ENCODE results near the gene KANSL2.
"Not testable (repeated sequence)": the region's sequence is repeated elsewhere in the genome, so short reads cannot be mapped to it uniquely, and the experiment has no call there.

KANSL2 gene, protein sequence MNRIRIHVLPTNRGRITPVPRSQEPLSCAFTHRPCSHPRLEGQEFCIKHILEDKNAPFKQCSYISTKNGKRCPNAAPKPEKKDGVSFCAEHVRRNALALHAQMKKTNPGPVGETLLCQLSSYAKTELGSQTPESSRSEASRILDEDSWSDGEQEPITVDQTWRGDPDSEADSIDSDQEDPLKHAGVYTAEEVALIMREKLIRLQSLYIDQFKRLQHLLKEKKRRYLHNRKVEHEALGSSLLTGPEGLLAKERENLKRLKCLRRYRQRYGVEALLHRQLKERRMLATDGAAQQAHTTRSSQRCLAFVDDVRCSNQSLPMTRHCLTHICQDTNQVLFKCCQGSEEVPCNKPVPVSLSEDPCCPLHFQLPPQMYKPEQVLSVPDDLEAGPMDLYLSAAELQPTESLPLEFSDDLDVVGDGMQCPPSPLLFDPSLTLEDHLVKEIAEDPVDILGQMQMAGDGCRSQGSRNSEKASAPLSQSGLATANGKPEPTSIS

DNA sequence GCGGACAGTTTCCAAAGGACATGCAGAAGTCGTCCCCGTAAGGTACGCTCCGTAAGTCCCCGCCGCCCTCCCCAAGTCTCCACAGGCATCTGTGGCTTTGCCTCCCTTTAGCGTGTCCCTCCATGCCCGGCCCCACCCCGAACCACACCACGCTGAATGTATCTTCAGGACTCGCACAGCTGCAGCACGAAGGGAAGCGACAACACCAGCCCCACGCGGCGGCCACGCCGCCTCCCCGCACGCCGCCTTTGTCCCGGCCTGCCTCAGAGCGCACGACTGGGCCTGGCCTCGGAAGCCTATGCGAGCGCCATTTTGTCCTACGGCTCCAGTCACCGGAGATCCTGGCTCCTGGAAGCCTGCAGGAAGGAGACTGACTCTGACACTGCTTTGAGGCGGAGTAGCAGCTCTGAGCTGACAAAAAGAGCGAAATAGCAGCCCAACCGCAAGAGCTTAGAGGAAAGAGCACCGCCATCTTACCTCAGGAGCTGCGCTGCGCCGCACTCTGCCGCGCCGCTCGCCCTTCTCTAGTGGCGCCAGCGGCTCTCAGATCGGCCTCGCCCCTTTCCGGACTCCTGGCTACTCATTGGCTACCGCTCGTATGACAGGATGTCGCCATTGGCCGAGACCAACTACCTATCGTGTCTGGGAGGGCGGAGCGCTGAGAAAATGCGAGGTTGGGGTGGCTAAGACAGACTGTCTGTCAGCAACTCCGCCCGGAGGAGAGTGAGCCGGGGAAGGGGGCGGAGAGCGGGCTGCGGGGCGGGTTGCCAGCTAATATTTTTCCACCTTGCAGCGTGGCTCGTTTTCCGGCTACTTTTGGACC, at the start of gene KANSL2:
Gene KANSL2 (minus strand): TSS at position 529 of the 823 bp plus-strand sequence. CDS start 606 bp downstream, outside the sequence.
- peak; percentile 96 for DNase-seq

DNA sequence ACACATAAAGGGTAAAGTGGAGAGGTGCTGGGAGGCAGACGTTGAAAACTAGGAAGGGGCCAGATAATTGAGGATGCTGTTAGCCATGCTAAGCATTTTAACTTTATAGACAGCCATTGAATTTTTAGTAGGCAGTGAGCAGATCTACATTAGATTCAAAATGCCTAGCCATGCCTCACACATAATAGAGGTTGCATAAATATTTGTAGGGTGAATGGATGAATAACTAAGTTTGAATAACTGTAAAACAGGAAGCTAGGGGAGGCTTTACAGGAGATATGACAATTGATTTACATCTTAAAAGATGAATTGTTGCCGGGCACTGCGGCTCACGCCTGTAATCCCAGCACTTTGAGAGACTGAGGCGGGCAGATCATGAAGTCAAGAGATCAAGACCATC, 46.8 kb upstream of the KANSL2 start:
- DNase-seq = no peak

DNA sequence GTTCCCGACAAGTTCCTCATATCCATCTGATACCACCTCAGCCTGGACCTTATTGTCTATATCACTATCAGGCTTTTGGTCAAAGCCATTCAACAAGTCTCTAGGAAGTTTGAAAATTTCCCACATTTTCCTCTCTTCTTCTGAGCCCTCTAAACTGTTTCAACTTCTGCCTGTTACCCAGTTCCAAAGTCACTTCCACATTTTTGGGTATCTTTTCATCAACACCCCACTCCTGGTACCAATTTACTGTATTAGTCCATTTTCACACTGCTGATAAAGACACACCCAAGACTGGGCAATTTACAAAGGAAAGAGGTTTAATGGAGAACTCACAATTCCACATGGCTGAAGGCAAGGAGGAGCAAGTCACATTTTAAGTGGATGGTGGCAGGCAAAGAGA, 38.7 kb upstream of the KANSL2 start:
- DNase-seq = not testable (repeated sequence)

DNA sequence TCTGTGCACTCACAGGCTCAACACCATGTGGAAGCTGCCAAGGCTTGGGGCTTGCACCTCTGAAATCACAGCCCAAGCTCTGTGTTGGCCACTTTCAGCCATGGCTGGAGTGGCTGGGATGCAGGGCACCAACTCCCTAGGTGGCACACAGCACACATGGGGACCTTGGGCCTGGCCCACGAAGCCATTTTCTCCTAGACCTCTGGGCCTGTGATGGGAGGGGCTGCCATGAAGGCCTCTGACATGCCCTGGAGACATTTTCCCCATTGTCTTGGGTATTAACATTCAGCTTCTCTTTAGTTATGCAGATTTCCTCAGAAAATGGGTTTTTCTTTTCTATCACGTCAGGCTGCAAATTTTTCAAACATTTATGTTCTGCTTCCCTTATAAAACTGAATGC, 38.1 kb upstream of the KANSL2 start:
- not testable (repeated sequence) for DNase-seq

DNA sequence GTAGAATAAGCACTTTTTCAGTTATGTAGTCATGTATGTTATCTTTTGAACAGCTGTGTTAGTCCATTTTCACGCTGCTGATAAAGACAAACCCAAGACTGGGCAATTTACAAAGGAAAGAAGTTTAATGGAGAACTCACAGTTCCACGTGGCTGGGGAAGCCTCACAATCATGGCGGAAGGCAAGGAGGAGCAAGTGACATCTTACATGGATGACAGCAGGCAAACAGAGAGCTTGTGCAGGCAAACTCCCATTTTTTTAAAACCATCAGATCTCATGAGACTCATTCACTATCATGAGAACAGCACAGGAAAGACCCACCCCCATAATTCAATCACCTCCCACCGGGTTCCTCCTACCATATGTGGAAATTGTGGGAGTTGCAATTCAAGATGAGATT, 37.0 kb upstream of the KANSL2 start:
- DNase-seq = not testable (repeated sequence)

DNA sequence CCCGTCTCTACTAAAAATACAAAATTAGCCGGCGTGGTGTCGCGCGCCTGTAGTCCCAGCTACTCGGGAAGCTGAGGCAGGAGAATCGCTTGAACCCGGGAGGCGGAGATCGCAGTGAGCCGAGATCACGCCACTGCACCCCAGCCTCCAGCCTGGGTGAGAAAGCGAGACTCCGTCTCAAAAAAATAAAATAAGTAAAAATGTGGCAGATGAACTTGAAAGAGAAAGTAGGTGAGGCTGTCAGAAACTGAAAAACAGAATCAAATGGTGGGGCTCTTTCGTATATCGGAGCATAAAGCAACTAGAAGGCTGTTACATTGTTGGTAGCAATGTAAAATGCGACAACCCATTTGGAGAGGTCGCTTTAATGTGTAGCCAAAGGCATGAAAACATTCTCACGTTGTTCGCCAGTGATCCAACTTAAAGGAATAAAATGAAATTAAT, 35.2 kb upstream of the KANSL2 start:
- DNase-seq = no peak

DNA sequence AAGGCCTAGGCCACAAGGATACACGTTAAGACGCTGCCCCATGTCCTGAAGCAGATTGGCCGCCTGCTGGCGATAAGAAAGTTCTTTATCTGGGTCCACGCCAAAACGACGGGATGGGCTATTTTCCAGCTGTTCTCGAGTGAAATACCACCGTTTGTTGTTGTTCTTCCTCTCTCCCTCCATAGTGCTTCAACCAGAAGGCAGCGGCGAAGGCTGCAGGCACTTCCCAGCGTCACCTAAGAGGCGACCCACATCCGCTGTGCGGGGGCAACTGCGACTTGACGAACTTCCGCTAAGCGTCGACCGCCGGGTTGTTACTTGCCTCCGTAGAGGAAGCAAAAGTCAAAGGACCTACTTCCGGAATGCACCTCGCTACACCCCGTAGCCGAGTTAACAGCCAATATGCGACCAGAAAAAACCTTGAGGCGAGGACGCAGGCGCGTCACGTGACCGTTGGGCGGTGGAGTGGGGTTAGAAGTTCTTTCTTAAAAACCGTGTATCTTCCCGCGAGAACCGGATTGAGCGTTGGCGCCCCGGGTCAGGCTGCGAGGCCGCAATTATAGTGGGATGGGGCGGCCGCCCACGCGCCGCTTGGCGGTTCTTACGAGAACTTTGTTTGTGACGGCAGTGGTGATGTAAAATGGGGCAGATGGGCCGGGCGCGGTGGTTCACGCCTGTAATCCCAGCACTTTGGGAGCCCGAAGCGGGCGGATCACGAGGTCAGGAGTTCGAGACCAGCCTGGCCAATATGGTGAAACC, 34.6 kb upstream of the KANSL2 start, which contains the start of gene CCNT1:
Gene CCNT1 (minus strand): TSS at position 215 of the 759 bp plus-strand sequence. CDS start 32 bp downstream, at position 183.
- peak; percentile 99 for DNase-seq

DNA sequence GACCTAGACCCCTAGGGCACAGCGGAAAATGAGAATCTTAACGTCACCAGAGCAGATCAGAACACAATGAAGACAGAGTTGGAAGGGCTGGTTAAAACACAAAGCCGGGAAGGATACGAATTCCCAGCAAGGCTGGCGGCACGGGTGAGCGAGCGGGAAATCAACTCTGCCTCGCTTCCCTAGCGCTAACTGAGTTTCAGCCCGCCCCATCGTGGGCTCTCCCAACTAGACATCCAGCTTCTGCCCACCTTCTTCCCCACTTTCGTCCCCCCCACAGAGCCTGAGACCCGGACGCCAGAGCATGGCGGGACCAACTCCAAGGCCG, 34.1 kb upstream of the KANSL2 start:
- DNase-seq = no peak

DNA sequence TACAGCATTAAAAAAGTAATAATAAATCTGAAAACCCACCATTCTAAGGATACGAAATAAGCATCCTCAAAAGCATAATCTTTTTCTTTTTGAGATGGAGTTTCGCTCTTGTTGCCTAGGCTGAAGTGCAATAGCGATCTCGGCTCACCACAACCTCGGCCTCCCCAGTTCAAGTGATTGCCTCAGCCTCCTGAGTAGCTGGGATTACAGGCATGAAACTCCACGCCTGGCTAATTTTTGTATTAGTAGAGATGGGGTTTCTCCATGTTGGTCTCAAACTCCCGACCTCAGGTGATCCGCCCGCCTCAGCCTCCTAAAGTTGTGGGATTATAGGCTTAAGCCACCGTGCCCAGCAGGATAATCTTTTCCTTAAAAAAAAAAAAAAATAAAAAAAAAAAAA, 30.2 kb upstream of the KANSL2 start:
- DNase-seq = no peak

DNA sequence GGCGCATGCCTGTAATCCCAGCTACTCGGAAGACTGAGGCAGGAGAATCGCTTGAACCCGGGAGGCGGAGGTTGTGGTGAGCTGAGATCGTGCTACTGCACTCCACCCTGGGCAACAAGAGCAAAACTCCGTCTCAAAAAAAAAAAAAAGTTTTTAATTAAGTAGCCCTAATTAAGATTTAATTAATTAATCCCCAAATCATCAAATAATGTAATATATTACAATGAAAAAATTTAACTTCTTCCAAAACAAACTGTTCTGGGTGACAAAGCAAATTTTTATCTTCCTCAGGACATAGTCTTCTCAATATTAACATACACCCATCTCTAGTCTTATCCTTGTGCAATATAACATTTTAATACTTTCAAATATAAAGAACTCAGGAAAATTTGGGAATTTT, 16.8 kb upstream of the KANSL2 start:
- DNase-seq = not testable (repeated sequence)

DNA sequence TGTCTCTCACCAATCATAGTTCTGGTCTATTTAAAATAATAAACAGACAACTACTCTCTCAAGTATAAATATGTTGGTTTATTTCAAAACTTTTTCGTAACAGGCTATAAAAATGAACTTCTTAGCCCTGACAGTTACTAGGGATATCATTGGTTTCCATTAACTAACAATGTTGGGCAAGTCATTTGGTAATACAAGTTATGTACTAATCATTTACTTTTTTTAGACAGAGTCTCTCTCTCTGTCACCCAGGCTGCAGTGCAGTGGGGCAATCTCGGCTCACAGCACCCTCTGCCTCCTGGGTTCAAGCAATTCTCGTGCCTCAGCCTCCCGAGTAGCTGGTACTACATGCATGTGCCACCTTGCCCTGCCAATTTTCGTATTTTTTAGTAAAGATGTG, 14.6 kb upstream of the KANSL2 start:
- DNase-seq = no peak

DNA sequence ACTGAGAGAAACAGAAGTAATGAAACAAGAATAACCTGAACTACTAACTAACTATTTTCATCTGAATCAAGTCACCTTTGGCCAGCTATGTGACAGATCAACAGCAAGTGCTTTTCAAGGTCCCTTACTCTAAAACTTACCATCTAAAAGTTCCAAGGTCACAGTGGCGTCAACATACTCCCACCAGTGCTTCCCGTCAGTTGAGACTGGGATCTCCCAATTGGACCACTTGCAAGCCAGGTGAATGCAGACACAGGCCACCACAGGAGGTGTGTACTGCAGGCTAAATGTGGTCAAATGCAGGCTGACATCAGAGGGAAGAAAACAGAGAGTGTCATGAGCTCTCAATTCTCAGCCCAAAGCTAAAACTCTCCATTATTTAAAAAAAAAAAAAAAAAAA, 13.8 kb upstream of the KANSL2 start:
- no peak for DNase-seq

DNA sequence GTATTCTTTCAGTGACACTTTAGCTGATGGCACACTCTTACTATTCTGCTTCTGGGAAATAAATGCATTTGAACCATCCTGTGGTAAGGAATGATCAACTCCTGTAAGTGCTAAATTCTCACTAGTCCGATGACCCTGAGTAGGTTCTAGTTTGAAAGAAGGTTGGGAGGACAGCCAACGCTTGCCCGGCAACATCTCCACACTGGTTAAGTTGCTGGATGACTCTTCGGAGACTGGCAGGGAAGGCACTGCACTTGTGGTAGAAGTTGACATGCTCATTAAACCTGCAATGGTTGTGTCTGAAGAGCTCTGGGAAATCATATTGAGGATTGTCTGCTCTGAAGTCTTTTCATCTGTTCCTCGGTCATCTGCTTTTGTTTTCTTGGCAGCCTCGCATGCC, 12.0 kb upstream of the KANSL2 start:
- no peak for DNase-seq

DNA sequence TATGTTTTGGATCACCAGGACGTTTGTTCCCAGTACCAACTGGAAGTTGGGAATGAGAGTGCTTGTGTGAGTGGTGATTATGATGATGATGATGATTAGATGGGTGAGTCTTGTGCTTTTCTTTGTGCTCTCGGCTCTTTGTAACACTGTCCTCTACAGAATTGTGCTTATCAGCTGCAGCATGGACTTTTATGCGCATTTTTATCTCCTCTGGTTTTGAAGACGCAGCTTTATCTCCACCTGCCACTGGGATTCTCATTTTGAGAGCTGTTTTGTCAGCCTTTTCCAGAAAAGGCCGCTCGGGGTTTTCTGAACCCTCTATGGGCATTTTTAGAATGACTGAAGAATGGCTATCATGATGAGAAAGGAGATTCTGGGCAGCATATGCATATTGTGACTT, 11.5 kb upstream of the KANSL2 start:
- DNase-seq = no peak

DNA sequence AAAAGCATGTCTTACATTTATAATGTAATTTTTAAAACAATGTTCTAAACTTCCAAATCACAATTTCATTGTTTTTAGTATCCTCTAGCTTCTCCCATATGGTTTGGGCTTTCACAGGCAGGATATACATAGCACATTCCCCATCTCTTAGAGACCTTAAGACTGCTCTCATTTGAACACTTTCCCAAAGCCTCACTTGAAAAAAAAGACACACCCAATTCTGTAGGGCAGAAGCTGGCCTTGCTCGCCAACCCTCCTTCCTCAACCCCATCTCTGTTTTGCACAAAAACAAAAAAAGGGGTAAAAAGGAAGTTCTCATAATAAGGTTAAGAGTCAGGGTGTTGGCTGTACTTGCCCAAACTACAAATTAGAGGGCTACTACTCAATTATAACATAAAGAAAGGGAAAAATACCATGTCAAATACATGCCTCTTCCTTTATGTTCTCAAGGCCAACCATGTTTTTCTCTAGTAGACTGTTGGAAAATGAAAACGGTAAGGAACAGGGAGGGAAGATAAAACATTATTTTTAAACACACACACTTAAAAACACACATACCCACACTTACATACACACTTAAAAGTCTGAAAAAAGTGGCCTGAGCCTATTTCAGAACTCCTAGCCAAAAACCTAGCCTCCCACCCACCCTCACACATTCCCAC, 9.9 kb upstream of the KANSL2 start:
- DNase-seq = no peak

DNA sequence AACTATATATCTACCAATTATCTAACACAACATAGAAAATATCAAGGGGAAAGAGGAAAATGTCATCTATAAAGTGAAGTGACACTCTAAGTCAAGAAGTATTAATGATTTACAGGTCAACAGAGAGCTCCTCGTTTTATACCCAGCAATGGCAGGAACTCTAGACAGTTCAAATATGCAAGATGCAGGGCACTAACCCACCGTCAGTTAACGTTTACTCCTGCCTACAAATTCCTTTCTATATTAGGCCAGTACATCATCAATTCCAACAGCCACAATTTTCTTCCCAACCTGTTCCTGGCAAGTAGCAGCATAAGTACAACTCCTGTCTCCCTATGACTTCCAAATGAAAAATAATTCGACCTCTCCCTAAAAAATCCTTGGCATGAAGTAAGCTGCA, 9.0 kb upstream of the KANSL2 start:
- no peak for DNase-seq

DNA sequence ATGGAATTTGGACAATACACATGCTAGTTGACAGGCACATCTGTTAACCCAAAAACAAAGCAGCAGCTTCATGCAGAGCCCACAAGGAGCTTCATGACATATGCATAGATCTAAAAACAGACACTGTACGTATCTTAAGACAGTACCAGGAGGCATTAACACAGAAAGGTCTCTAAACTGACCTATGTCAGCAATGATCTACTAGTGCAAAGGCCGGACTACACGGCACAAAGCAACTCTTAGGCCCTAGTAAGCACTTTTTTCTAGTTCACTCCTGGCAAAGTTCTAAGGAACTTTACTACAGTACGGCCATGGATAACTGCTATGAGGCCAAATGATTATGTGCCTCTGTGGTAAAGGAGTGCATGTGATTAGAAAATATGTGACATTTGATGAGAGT, 8.4 kb upstream of the KANSL2 start:
- no peak for DNase-seq

DNA sequence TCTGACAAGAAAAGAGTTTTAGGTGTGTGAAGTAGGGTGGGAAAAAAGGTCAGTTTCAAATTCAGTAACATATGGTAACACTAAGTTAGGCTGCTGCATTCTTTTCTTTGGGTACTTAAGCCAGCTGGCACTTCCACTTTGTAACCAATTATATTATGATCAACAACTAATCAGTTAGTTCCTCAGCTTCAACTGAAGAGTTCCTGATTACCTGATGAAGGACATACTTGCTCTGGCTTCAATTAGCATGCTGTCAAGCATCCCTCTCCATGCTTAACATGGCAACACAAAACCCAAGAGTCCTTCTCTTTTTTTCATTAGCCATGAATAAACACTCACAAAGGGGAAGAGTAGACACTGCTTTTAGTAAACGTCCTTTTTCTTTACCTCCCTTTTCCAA, 6.8 kb upstream of the KANSL2 start:
- no peak for DNase-seq

DNA sequence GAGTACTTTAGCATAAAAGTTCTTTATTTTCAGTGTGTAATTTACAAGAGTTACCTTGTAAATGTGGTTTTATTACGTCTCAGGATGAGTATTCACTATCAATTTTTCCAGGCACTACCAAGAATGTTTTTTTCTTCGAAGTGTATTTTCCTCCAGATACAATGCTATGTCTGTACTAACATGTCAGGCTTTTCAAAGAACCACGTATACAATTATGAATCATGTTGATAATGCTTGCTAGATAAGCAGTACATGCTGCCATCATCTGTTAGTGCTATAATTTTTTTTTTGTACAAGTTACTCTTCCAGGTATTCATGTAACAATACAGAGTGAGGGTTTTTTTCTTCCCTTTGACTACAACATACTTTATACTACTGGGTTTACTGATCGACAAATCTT, 5.6 kb upstream of the KANSL2 start:
- no peak for DNase-seq

DNA sequence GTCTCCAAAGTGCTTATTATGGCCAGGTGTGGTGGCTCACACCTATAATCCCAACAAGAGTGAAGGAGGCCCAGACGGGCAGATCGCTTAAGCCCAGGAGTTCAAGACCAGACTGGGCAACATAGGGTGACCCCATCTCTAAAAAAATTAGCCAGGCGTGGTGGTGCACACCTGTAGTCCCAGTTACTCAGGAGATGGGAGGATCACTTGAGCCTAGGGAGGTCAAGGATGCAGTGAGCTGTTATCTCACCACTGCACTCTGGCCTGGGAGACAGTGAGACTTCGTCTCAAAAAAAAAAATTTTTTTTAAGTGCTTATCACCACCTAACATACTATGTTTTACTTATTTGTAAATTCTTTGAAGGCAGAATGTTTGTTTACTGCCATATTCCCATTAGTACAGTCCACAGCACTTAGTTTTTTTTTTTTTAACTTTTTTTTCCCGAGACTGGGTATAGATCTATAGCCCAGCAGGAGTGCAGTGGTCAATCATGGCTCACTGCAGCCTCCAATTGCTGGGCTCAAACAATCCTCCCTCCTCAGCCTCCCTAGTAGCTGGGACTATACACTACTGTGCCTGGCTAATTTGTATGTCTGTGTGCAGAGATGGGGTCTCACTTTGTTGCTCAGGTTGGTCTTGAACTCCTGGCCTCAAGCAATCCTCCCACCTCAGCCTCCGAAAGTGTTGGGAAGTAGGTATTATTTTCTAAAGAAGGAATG, 4.7 kb upstream of the KANSL2 start:
- DNase-seq = no peak

DNA sequence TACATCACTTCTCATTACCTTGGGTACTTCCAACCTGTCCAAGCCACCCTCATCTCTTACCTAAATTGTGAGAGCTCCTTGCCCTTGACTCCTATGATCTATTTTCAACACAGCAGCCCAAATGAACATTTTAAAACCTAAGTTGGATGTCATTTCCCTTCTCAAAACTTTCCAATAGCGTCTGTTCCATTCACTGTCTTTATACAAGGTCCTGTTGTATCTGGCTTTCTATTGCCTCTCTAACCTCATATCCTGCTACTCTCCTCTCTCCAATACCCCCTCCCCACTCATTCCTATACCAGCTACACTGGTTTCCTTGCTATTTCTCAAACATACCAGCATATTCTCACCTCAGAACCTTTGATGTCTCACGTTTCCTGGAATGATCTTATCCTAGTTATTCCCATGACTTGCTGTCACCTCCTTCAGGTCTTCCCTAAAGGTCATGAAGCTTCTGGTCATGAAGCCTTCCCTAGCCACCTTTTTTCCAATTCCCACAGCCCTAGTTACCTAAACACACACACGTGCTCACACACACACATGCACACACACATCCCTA, 4.1 kb upstream of the KANSL2 start:
- no peak for DNase-seq

DNA sequence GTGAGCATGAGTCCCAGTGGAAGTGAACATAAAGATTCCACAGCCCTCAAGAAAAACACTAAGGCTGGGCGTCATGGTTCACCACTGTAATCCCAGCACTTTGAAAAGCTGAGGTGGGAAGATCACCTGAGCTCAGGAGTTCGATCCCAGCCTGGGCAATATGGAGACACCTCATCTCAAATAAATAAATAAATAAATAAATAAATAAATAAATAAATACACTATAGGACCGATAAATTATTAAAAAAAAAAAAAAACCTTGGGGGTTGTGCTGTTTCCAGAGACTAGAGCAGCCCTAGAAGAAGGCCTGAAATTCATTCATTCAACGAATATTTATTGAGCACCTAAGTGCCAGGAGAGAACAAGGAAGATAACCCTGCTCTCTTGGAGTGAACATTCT, 1.5 kb upstream of the KANSL2 start:
- DNase-seq = no peak
